NCI-H446 treated with DMSO at 0.1 percent for 48 hours (cell line): Measurements from ENCODE around the gene GLRA2.

Experiments used
- DNase-seq: peaks from one replicate; lab custom pipeline; 2025; lab: John Stamatoyannopoulos, UW

Gene GLRA2

GRCh38 chrX:14700982-14701381, 171.6 kb downstream of the GLRA2 start:
- no peak for DNase-seq

- DNase-seq: no peak
Measured at GRCh38 chrX:14702145-14702544, 172.8 kb downstream of the GLRA2 start.

- no peak for DNase-seq
Measured at GRCh38 chrX:14712096-14712495, 182.8 kb downstream of the GLRA2 start.

- DNase-seq: no peak
Measured at GRCh38 chrX:14717949-14718348, 188.6 kb downstream of the GLRA2 start.

- no peak for DNase-seq
Measured at GRCh38 chrX:14718403-14718802, 189.1 kb downstream of the GLRA2 start.

GRCh38 chrX:14729058-14729457, 199.7 kb downstream of the GLRA2 start:
- DNase-seq: no peak

GRCh38 chrX:14738643-14739042, 209.3 kb downstream of the GLRA2 start:
- no peak for DNase-seq

- DNase-seq: no peak
Measured at GRCh38 chrX:14753441-14753840, 224.1 kb downstream of the GLRA2 start.

- DNase-seq: no peak
Measured at GRCh38 chrX:14758029-14758491, 228.7 kb downstream of the GLRA2 start.

GRCh38 chrX:14775416-14775815, 246.1 kb downstream of the GLRA2 start:
- no peak for DNase-seq

- no peak for DNase-seq
Measured at GRCh38 chrX:14776901-14777300, 247.6 kb downstream of the GLRA2 start.

GRCh38 chrX:14777525-14777924, 248.2 kb downstream of the GLRA2 start:
- DNase-seq: no peak

- no peak for DNase-seq
Measured at GRCh38 chrX:14779580-14779979, 250.2 kb downstream of the GLRA2 start.
